ENCODE results near the gene INPP4B. TPM values are rescaled to one million over a fixed set of nuclear protein-coding genes. Genes with fewer than 3 reads are reported as not detected.

The INPP4B gene
- total RNA-seq (2021) (46.9 and 53.7 TPM in 2 replicates), Bru-seq, nascent RNA (percentile 85 among the genes with signal in this experiment), BruChase-seq, experiment 1, labeled RNA remaining after a 2-hour chase (percentile 75 among the genes with signal in this experiment), BruChase-seq, experiment 2, labeled RNA remaining after a 6-hour chase (percentile 59 among the genes with signal in this experiment)
- long read RNA-seq, partial matches to known transcripts = 9 of 36 reads
- long read RNA-seq, other reads (novel, unspliced or antisense) = 25 of 36 reads

- Histone ChIP-seq H3K27me3 (ENCODE audit: insufficient read depth, low read depth) (no peaks in the 10 kb centered on the region), H3K36me3 (ENCODE audit: low read depth) (no peaks in the 10 kb centered on the region), H3K4me2 (peak within 1 kb of the TSS; percentile 97), H4K20me1 (ENCODE audit: insufficient read depth) (no peaks in the 10 kb centered on the region), H3F3A (ENCODE audit: insufficient read depth, low read depth) (no peaks in the 10 kb centered on the region), H3K79me2 (ENCODE audit: low read depth) (peaks cover 30% of the 10 kb centered on the region), H3K9me2 (ENCODE audit: insufficient read depth) (no peaks in the 10 kb centered on the region), H3K27ac (0 out of 2 replicates have a peak within 1 kb of the TSS, but pooled peaks have one; percentile 13), H3K9me3 (ENCODE audit: insufficient read depth, low read depth) (no peaks in the 10 kb centered on the region), H2AFZ (peak within 1 kb of the TSS; percentile 93), H3K4me1 (replicated peaks; ENCODE audit: insufficient read depth) (peaks cover 22% of the 10 kb centered on the region), H3K4me3 (peak within 1 kb of the TSS; percentile 91)
- no TSS peak for BruUV-seq (replicated peaks)
- peak; percentile 46 to 63 for DNase-seq
- intact Hi-C loops (cut with micrococcal nuclease; ENCODE audit: unreplicated experiment) = loop anchor here (1.0 to 10.0 kb wide), 4 partner anchors 373 to 1984 kb away; no protein-coding TSS in a partner anchor
- ChIA-PET CTCF (interaction anchor here (0.9 kb wide), 1 partner anchor 719 kb away, joined by 3 read pairs; no protein-coding TSS in a partner anchor), POLR2A (ENCODE audit: unreplicated experiment) (interaction anchor here (0.7 kb wide), 2 partner anchors 372 to 467 kb away, joined by 4 to 6 read pairs; no protein-coding TSS in a partner anchor)
- TF ChIP-seq EZH2 (IDR thresholded peaks at IDR 0.05; ENCODE audit: low read depth) = no peak
- TF ChIP-seq, protein P1, sequence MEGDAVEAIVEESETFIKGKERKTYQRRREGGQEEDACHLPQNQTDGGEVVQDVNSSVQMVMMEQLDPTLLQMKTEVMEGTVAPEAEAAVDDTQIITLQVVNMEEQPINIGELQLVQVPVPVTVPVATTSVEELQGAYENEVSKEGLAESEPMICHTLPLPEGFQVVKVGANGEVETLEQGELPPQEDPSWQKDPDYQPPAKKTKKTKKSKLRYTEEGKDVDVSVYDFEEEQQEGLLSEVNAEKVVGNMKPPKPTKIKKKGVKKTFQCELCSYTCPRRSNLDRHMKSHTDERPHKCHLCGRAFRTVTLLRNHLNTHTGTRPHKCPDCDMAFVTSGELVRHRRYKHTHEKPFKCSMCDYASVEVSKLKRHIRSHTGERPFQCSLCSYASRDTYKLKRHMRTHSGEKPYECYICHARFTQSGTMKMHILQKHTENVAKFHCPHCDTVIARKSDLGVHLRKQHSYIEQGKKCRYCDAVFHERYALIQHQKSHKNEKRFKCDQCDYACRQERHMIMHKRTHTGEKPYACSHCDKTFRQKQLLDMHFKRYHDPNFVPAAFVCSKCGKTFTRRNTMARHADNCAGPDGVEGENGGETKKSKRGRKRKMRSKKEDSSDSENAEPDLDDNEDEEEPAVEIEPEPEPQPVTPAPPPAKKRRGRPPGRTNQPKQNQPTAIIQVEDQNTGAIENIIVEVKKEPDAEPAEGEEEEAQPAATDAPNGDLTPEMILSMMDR (conservative IDR thresholded peaks at IDR 0.05) = no peak
These were observed at the start of gene INPP4B for GRCh38 chr4:142846108-142846728. Gene INPP4B, minus strand, starts transcription at chr4:142846301.

GRCh38 chr4:142893012-142893411 is 46.9 kb upstream of the INPP4B start:
- no peak for DNase-seq
- no peaks in the 10 kb centered on the region for H3K9me3 ChIP-seq (ENCODE audit: insufficient read depth, low read depth)
- H3K9me2 ChIP-seq (ENCODE audit: insufficient read depth) = no peaks in the 10 kb centered on the region
- no peak overlapping the region for H3K27ac ChIP-seq
- H3K36me3 ChIP-seq (ENCODE audit: low read depth) = no peaks in the 10 kb centered on the region
- H4K20me1 ChIP-seq (ENCODE audit: insufficient read depth) = no peaks in the 10 kb centered on the region
- BruUV-seq (replicated peaks) = no TSS peak
- H3K4me1 ChIP-seq (replicated peaks; ENCODE audit: insufficient read depth) = no peaks in the 10 kb centered on the region
- no peaks in the 10 kb centered on the region for H3F3A ChIP-seq (ENCODE audit: insufficient read depth, low read depth)
- ChIA-PET POLR2A (ENCODE audit: unreplicated experiment) (no interaction called here), CTCF (no interaction called here)
- H3K79me2 ChIP-seq (ENCODE audit: low read depth) = no peaks in the 10 kb centered on the region
- H2AFZ ChIP-seq = no peak overlapping the region
- TF ChIP-seq, protein P1 (conservative IDR thresholded peaks at IDR 0.05) = no peak
- intact Hi-C loops (cut with micrococcal nuclease; ENCODE audit: unreplicated experiment) = no loop called here
- no peaks in the 10 kb centered on the region for H3K27me3 ChIP-seq (ENCODE audit: insufficient read depth, low read depth)
- no peak overlapping the region for H3K4me3 ChIP-seq
- no peak overlapping the region for H3K4me2 ChIP-seq

DNA sequence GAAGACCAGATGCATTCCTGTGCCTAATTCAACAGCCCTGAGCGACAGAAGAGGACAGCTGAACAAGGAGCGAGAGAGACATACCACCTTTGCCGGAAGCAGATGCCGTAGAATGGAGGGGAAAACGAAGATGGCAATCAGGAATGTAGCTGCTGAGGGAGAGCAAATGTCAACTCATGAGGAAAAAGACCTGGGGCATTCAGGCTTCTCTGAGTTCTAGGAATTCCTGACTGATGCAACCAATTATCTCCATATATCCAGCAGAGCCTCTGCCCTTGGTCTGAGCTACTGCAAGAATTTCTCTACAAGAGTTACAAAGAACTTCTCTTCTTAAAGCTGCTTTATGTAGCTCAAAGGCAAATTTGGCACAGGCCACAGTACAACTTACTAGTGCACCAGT is 40.5 kb upstream of the INPP4B start:
- no peaks in the 10 kb centered on the region for H3F3A ChIP-seq (ENCODE audit: insufficient read depth, low read depth)
- no peak overlapping the region for H3K4me2 ChIP-seq
- intact Hi-C loops (cut with micrococcal nuclease; ENCODE audit: unreplicated experiment) = no loop called here
- no peaks in the 10 kb centered on the region for H3K4me1 ChIP-seq (replicated peaks; ENCODE audit: insufficient read depth)
- no peaks in the 10 kb centered on the region for H3K79me2 ChIP-seq (ENCODE audit: low read depth)
- no peaks in the 10 kb centered on the region for H3K9me3 ChIP-seq (ENCODE audit: insufficient read depth, low read depth)
- CTCF ChIA-PET = no interaction called here
- POLR2A ChIA-PET (ENCODE audit: unreplicated experiment) = no interaction called here
- no peaks in the 10 kb centered on the region for H3K36me3 ChIP-seq (ENCODE audit: low read depth)
- TF ChIP-seq, protein P1 (conservative IDR thresholded peaks at IDR 0.05) = no peak
- TF ChIP-seq EZH2 (IDR thresholded peaks at IDR 0.05; ENCODE audit: low read depth) = no peak
- H3K27me3 ChIP-seq (ENCODE audit: insufficient read depth, low read depth) = no peaks in the 10 kb centered on the region
- no peak overlapping the region for H2AFZ ChIP-seq
- no peak overlapping the region for H3K4me3 ChIP-seq
- DNase-seq = no peak
- H3K9me2 ChIP-seq (ENCODE audit: insufficient read depth) = no peaks in the 10 kb centered on the region
- no peak overlapping the region for H3K27ac ChIP-seq
- no peaks in the 10 kb centered on the region for H4K20me1 ChIP-seq (ENCODE audit: insufficient read depth)
- BruUV-seq (replicated peaks) = no TSS peak
